Vagina (tissue), 2 donors: ENCODE results near the gene TSPAN12. TPM values are rescaled to one million over a fixed set of nuclear protein-coding genes. Genes with fewer than 3 reads are reported as not detected.

Experiments used
- DNase-seq, 2 donors: peaks; one replicate each; pipeline ENCODE4 v3.0.0-alpha.2; 2017; ENCODE audit errors: extremely low spot score in 2 of 2
- H3K27ac ChIP-seq: fragments of 200-600 bp; sonication (generic); one replicate; pipeline ENCODE4 v1.5.1; 2019
- H3K27me3 ChIP-seq: fragments of 200-600 bp; sonication (generic); one replicate; pipeline ENCODE4 v1.5.1; 2019
- H3K36me3 ChIP-seq, 2 donors: fragments of 200-600 bp; sonication (generic); one replicate each; pipeline ENCODE4 v1.5.1; 2017 to 2019
- H3K4me1 ChIP-seq: fragments of 200-600 bp; sonication (generic); one replicate; pipeline ENCODE4 v1.5.1; 2019
- H3K4me3 ChIP-seq, 2 donors: fragments of 200-600 bp; sonication (generic); 1 replicate in 1 of 2; 2 replicates in 1 of 2; pipeline ENCODE4 v1.5.1; 2016 to 2019
- H3K9me3 ChIP-seq: fragments of 200-600 bp; sonication (generic); one replicate; pipeline ENCODE4 v1.5.1; 2019
- CTCF ChIP-seq, 3 experiments: fragments of 450-650 bp in 2 of 3; fragments of 200-600 bp in 1 of 3; sonication (generic) in 1 of 3; IDR thresholded peaks; one replicate each; pipeline ENCODE4 v1.5.1; 2017 to 2019; ENCODE audit warnings: antibody characterized with exemption in 3 of 3, mild to moderate bottlenecking in 2 of 3, moderate library complexity in 2 of 3
- POLR2A ChIP-seq, 2 donors: fragments of 450-650 bp; IDR thresholded peaks; one replicate each; pipeline ENCODE4 v1.6.1; 2017; ENCODE audit warnings: antibody characterized with exemption in 2 of 2, mild to moderate bottlenecking in 2 of 2, moderate library complexity in 2 of 2
- POLR2AphosphoS5 ChIP-seq, 2 donors: sonication (generic); formaldehyde crosslinking; IDR thresholded peaks; one replicate each; pipeline ENCODE4 v1.9.0; 2017; ENCODE audit warnings: antibody characterized with exemption in 2 of 2, mild to moderate bottlenecking in 2 of 2, low read depth in 1 of 2; ENCODE audit not compliant: insufficient read depth in 1 of 2
- intact Hi-C: fragments of 100-400 bp; cut with DNase I; formaldehyde crosslinking; loops from one replicate; pipeline ENCODE4 v1.15.1; 2023
- total RNA-seq: library from RNA; depleted of rRNA; stranded (reverse); fragments of >200 nt; gene quantifications from one replicate; pipeline ENCODE4 v1.2.3, GENCODE V29; 2016

TSPAN12 gene
- total RNA-seq, 1 donor from 2014 or later, result 9.6 TPM

- no peak overlapping the region for H3K4me3 ChIP-seq
- intact Hi-C loops, result no loop called here
- DNase-seq, result no peak
- TF ChIP-seq CTCF (IDR thresholded peaks at IDR 0.05) (no peak), POLR2A (IDR thresholded peaks at IDR 0.05) (no peak), POLR2AphosphoS5 (IDR thresholded peaks at IDR 0.05; ENCODE audit: insufficient read depth in 1 of 2, low read depth in 1 of 2) (no peak)
- no peaks in the 10 kb centered on the region for H3K36me3 ChIP-seq
- no peaks in the 10 kb centered on the region for H3K27me3 ChIP-seq
- no peak overlapping the region for H3K27ac ChIP-seq
- H3K4me1 ChIP-seq, result no peaks in the 10 kb centered on the region
- H3K9me3 ChIP-seq, result no peaks in the 10 kb centered on the region
Measured at GRCh38 chr7:120833546-120833945, 24.4 kb downstream of the TSPAN12 start.

GRCh38 chr7:120832803-120833202, 25.1 kb downstream of the TSPAN12 start:
- Histone ChIP-seq H3K9me3 (no peaks in the 10 kb centered on the region), H3K4me3 (no peak overlapping the region), H3K4me1 (no peaks in the 10 kb centered on the region), H3K36me3 (no peaks in the 10 kb centered on the region), H3K27ac (no peak overlapping the region), H3K27me3 (no peaks in the 10 kb centered on the region)
- no peak for DNase-seq
- TF ChIP-seq POLR2AphosphoS5 (IDR thresholded peaks at IDR 0.05; ENCODE audit: insufficient read depth in 1 of 2, low read depth in 1 of 2), result no peak
- no peak for TF ChIP-seq POLR2A (IDR thresholded peaks at IDR 0.05)
- TF ChIP-seq CTCF (IDR thresholded peaks at IDR 0.05), result no peak
- intact Hi-C loops, result no loop called here

- Histone ChIP-seq H3K27me3 (no peaks in the 10 kb centered on the region), H3K4me1 (no peaks in the 10 kb centered on the region), H3K27ac (no peak overlapping the region), H3K4me3 (no peak overlapping the region), H3K36me3 (no peaks in the 10 kb centered on the region), H3K9me3 (no peaks in the 10 kb centered on the region)
- intact Hi-C loops, result no loop called here
- TF ChIP-seq POLR2A (IDR thresholded peaks at IDR 0.05) (no peak), POLR2AphosphoS5 (IDR thresholded peaks at IDR 0.05; ENCODE audit: insufficient read depth in 1 of 2, low read depth in 1 of 2) (no peak), CTCF (IDR thresholded peaks at IDR 0.05) (no peak)
- no peak for DNase-seq
Measured at GRCh38 chr7:120831260-120831659, 26.7 kb downstream of the TSPAN12 start.

GRCh38 chr7:120829487-120829886, 28.5 kb downstream of the TSPAN12 start:
- H3K4me1 ChIP-seq, result no peaks in the 10 kb centered on the region
- no peak overlapping the region for H3K4me3 ChIP-seq
- intact Hi-C loops, result no loop called here
- TF ChIP-seq POLR2A (IDR thresholded peaks at IDR 0.05) (no peak), POLR2AphosphoS5 (IDR thresholded peaks at IDR 0.05; ENCODE audit: insufficient read depth in 1 of 2, low read depth in 1 of 2) (no peak), CTCF (IDR thresholded peaks at IDR 0.05) (no peak)
- no peaks in the 10 kb centered on the region for H3K9me3 ChIP-seq
- H3K27ac ChIP-seq, result no peak overlapping the region
- DNase-seq, result no peak
- H3K27me3 ChIP-seq, result no peaks in the 10 kb centered on the region
- no peaks in the 10 kb centered on the region for H3K36me3 ChIP-seq

GRCh38 chr7:120828528-120828927, 29.4 kb downstream of the TSPAN12 start:
- Histone ChIP-seq H3K36me3 (no peaks in the 10 kb centered on the region), H3K27me3 (no peaks in the 10 kb centered on the region), H3K9me3 (no peaks in the 10 kb centered on the region), H3K4me3 (no peak overlapping the region), H3K27ac (no peak overlapping the region), H3K4me1 (no peaks in the 10 kb centered on the region)
- intact Hi-C loops, result no loop called here
- TF ChIP-seq POLR2A (IDR thresholded peaks at IDR 0.05), result no peak
- TF ChIP-seq CTCF (IDR thresholded peaks at IDR 0.05), result no peak
- no peak for TF ChIP-seq POLR2AphosphoS5 (IDR thresholded peaks at IDR 0.05; ENCODE audit: insufficient read depth in 1 of 2, low read depth in 1 of 2)
- DNase-seq, result no peak
